GM19023 (cell line): ENCODE measurements around the gene PAIP2B.
"Not testable (repeated sequence)": the region's sequence is repeated elsewhere in the genome, so short reads cannot be mapped to it uniquely, and the experiment has no call there.

ENCODE experiments used
- ATAC-seq: cut with Tn5 transposase; IDR thresholded peaks from one replicate; pipeline ENCODE4 v1.9.1; 2021; ENCODE audit warnings: mild to moderate bottlenecking, moderate library complexity; ENCODE audit not compliant: unreplicated experiment

Gene PAIP2B

DNA sequence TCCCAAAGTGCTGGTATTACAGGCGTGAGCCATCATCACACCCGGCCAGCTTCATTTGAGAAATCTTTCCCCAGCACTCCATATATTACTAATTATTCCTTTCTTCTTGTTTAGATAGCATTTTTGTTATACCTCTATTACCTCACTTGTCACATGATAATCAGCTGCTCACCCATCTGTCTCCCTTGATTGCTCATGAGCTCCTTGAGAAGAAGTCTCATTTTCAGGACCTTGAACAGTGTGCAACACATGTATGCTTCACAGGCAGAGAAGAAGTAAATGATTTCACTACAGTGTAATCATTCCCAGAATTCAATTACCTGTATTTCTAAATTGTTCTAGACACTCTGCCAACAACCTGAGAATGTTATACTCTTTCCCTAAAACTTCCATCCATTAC is 6.2 kb downstream of the PAIP2B start:
- ATAC-seq, result no peak

DNA sequence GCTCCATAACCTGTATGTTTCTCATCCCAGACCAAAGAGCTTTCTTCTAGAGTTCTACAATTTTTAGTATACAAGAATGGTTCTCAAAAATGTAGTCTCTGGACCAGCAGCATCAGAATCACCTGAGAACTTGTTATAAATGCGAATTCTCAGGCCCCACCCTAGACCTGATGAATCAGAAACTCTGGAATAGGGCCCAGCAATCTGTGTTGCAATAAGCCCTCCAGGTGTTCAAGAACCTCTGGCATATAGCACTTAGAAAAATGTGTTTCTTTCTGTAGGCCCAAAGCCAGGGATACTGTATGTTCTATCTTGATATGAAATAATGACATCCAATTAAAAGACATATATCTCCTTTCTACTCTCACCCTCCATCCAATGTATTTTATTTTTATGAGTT is 10.4 kb downstream of the PAIP2B start:
- ATAC-seq, result no peak

DNA sequence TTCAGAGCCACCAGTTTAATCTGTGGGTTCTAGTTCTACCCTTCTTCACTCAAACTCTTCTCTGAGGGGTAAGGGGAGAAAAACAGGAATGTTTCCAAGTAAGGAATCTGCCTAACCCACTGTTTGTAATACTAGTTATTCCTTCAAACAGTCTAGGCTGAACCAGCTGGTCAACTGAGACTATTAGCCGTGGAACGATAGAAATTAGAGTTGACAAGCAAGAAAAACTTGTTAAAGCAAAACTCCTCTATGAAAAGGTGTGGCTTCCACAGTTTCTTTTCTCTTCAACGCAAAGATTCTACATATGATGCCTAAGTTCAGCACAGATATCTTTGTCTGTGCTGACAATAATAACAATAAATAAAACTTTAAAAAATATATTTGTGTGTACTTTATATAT is 11.5 kb downstream of the PAIP2B start:
- no peak for ATAC-seq

DNA sequence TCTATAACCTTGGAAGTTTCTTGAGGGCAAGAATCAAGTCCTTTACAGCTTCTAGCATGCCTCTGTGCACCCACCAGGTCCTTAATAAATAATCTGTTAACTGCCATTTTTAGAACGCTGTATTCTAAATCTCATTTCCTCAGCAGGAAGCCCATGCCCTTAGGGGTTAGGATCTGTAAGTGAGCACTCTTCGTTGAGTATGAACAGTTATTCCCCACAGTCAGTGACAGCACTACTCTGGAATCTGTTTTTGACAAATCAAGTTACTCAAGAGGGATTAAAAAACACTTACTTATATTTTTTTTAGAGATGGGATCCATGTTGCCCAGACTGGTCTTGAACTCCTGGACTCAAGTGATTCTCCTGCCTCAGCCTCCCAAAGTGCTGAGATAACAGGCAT is 14.6 kb downstream of the PAIP2B start:
- ATAC-seq, result no peak

DNA sequence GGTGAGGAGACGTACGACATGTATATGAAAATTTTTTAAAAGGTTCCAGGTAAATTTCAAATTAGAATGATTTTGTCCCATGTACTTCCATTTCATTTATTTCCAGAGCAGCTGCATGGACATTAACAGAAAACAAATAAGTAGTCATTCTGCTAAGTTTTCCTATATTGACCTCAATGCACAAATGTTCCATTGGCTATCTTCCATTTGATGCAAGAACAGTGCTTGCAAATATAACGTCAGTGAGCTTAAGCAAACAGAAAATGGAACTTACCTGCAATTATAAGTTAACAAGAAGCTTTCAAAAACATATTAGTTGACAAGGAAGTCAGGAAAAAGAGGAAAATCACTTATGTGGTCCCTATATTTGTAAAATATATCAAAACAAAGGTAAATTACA is 16.6 kb downstream of the PAIP2B start:
- ATAC-seq, result no peak

DNA sequence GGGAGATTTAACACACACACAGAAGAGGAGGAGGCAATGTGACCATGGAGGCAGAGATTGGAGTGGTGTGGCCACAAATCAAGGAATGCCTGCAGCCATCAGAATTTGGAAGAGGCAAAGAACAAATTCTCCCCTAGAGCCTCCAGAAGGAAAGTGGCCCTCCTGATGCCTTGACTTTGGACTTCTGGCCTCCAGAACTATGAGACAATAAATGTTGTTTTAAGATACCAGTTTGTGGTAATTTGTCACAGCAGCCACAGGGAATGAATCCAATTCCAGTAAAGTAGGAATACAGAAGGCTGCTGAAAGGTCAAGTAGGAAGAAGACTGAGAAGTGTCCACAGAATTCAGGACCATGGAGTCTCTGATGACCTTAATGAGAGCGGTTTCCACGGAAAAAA is 18.1 kb downstream of the PAIP2B start:
- no peak for ATAC-seq

DNA sequence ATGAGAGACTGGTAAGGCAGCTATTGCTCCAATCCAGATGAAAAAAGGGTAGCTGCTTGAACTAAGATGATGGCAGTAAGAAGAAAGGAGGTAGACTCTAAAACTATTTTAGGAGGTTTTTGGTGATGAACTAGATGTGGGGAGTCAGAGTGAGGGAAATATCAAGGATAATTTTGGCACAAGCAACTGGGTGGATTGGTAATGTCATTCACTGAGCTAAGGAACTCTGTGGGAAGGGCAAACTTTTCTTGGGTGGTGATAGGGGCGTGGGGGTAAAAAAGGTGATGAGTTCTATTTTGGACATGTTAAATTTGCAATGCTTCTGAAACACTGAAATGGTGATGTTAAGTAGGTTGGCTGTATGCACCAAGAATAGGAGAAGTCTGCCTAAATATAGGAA is 19.3 kb downstream of the PAIP2B start:
- ATAC-seq, result no peak

DNA sequence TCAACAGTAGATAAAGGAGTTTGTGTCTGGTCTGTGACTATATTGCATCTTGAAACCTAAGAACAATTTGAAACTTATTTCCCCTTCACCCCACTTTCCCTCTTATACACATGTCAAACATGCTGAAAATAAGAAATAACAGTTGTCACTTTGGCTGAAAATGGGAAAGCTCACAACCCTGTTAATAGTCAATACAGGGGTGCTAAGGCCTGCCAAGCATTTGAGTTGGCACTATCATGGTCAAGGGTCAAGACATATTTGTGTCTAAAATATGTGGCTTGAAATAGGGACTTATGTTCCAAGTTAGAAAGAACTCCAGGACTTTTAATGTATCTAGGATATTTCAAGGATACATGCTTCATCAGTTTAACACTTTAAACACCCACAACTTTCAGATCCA is 20.6 kb downstream of the PAIP2B start:
- ATAC-seq, result no peak

DNA sequence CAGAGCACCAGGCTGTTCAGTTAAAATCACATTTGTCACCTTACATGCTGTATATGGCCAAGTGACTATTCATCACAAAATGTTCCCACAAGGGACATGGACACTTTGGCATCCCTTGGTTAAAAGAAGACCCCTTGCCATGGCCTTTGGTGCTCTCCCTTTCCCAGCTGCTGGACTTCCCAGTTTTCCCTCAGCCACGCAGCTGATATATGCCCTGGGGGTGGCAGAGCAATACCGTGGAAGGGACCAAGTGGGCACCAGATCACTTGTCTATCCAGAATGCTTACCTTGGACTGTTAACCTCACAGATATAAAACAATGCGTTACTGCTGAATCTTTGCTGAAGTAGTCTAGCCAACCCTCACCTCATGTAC is 35.3 kb downstream of the PAIP2B start:
- no peak for ATAC-seq

DNA sequence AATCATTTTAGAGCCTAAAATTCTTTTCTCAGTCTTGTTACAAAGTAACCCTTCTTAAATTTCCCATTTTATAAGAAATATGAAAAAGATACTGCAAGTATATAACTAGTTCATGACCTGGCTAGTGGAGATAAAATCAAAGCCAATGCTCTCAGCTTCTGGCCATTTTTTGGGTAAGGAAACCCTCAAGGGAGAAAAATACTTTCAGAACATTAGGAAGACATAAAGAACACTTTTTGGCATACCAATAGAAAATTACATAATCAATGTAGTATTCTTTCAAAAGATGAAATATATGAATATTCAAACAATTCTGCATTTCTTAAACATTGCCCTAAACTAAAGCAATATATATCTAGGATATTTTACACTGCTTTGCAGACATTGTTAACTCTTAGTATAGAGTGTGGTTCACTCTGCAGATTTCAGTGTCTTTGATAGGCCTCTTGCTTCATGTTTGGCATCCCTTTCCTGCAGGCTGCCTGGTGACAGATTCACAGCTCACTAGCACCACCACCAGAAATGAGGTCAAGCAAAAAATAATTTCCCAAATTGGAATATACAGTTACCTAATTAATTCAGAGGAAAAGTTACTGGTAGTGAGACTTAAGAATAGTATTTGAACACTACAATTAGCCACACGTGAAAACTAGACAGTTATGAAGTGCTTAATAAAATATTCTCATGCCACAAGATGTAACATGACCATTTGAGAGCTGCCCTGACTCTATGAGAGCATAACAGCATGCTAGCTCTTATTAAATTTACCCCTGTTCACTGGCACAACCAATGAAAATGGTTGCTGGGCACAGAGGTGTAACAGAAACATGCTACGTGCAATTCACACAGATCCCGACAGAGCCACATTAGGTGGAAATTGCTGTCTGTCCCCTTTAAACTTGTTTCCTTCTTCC is 36.0 kb downstream of the PAIP2B start:
- ATAC-seq, result no peak

DNA sequence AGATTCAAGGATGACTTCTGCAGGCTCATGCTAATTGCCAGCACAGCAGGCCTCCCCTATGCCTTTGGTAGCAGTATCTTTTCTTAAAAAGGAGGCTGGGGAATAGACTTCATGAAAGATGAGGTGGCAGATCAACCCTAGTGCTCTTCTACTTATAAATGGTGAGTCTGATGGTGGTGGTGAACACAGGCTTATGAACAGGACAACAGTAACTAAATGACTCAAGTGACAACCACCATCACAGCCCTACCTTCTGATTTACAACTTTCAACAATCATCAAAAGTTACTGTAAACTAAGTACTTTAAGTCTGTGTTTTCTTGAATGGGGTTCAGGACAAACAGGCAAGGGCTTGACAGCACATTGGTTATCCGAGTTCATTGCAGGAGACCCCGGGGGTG is 39.3 kb downstream of the PAIP2B start:
- ATAC-seq, result no peak

DNA sequence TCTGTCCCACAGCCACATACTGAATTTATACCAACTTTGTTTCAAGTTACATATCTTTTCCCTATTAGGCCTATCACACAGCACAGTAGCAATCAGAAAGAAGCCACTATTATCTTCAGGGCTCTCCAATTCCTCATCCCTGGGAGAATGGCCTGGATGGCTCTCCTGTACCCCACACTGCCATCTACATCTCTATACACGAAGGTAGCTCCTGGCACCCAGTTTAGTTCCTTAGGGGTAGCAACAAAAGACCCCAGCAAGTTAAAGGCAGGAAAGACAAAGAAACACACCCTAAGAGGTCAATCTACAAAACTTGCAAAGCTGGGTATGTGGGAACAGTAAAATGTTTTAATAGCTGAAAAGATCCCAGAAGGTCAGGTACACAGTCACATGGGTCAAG is 39.9 kb downstream of the PAIP2B start:
- no peak for ATAC-seq

DNA sequence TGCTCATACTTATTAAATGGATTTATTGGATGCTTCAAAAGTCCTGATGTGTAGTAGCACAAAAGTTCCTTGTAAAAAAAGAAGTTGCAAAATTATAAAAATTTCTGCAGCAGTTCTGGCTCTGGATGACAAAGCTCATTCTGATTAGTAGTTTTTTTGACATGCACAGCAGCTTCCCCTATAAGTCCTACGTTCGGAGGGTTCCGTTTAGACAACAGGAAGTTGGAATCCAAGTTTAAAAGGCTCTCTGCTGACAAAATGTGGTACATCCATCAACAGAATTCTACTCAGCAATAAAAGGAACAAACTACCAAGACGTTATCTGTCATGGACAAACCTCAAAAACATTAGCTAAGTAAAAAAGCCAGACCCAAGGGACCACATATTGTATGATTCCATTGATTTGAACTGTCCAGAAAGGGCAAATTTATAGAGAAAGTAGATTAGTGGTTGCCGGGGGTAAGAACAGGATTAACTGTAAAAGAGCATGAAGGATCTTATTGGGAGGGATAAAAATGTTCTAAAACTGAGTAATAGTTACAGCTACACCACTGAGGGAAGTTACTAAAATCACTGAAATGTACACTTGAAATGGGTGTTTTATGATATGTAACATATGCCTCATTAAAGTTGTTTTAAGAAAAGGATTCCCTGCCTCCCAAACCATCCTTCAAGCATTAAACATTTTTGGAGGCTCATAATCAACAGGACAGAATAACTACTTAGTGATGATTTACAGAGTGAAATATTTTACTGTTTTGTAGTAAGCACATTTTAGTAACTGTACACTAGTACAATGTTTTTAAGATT is 43.4 kb downstream of the PAIP2B start:
- not testable (repeated sequence) for ATAC-seq

DNA sequence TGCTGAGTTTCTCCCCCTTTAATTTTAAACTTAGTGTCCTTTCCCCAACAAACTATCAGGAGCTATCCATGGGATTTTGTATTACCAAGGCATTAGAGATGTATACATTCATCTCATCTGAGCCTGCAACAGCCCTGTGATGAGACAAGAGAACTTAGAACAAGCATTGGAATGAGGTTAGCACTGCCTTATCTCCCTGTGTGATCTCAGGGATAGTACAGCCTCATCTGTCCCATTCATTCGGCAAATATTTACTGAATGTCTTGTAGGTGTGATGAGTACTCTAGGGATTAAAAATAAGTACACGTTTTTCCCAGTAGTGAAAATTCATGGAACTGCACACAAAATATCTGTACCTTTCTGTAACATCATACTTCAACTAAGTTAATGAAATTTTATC is 45.6 kb downstream of the PAIP2B start:
- no peak for ATAC-seq

DNA sequence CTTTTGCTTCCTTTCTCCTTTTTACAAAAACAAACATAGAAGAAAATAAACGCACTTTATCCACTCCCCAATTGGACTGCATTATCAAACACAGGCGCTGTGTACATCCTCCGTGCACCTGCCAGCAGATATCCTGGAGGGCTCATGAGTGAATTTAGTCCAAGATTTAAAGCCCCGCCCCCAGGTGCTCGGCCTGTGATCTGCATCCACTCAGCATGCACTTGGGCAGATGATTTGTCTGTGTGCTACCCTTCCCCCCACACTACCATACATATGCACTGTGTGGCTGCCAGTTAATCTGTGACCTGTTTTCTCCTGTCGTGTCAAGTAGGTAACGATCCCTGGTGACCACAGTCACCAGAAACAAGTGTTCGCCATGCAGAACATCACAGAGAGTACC is 48.1 kb downstream of the PAIP2B start:
- not testable (repeated sequence) for ATAC-seq

DNA sequence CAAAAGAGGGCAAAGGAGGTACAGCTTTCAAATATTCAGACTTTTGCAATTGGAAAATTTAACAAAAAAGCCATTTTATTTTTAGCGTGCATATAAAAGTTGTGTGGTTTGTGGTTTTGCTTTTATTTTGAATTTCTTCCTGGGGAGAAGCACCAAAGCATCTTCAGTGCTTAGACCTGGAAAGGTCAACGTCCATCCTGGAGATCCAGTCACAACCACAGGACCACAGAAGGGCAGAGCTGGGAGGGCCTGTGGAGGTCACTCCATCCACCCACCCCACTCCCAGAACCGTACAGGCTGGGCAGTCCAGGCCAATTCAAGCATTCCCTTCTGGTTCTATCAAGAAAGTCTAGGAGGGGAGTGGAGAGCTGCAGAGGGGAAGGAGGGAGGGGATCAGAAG is 52.7 kb downstream of the PAIP2B start:
- ATAC-seq, result no peak

DNA sequence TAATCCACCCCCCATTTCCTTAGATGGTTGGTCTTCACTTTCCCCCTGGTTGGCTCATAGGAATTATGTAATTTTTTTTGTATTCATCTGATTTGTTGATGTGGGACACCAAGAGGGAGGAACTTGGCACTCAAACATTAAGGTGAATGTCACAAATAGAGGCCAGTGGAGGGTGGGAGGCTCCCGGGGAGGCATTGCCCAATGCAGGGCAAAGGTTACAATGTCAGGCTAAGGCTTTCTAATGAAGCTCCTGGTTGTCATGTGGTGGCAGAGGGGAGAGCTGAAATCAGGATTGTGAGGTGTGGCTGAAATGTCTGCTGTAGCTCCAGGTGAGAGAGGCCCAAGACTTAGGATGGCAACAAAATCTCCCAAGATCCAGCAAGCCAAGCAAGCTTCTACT is 53.8 kb downstream of the PAIP2B start:
- no peak for ATAC-seq

DNA sequence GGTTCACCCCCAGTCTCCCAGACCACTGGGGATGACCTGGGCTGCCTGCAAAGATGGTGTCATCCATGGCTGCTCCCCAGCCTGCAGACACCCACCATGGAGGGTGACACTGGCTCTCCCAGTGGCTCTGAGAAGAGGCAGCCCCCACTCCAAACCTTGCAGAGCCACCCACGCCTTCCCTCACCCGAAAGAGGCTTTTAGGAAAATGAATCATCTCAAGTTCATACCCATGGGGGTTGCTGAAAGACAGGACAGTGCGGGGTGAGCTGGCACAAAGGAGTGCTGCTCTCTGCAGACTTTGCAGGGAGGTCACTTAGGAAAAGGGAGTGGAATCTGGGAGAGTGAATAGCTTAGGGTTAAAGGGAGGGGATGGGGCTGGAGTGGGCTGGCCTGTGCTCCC is 60.1 kb downstream of the PAIP2B start:
- ATAC-seq, result no peak

DNA sequence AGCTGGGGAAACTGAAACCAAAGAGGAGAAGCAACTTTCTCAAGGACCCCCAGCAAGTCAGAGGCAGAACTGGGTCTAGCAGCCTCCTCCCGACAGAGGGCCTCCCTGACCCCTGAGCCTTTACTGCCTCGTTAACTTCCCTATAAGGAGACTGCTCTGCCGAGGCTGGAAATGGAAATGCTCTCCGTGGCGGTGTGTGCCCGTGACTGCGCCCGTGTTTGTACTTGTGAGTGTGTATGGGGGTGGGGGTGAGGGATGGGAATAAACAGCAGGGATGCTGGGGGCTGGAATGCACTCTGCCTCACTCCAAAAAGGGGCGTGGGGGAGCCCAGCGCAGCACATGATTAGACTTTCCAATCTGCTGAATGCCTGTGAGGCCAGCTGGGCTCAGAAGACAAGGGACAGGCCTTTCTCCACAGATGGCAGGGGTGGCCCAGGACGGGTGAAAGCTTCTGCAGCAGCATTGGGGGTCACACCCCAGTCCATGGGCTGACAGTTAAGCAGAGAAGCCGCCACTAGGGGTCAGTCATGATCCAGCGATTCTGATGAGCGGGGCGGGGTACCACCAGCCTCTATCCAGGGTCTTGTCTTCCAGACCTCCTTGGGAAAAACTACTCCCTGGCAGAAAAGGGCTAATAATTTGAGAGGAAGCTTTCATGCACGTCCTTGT is 69.6 kb downstream of the PAIP2B start:
- no peak for ATAC-seq

DNA sequence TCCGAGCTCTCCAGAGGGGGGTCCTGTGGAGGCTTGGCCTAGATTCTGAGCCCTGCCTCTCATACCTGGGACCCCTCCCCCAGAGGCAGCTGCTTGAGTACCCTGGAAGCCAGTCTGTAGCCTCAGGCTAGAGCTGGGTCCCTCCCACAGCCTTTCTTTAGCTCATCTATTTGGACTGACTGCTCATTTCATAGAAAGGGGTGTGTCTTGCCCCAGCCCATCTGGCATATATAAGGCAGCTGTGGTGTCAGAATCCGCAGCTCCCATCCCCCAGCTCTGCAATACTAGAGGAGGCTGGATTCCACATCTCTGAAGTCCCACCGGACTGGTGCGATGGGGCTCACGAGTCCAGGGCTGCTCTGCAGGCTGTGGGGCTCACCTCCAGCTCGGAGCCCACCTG is 70.3 kb downstream of the PAIP2B start:
- ATAC-seq, result no peak

DNA sequence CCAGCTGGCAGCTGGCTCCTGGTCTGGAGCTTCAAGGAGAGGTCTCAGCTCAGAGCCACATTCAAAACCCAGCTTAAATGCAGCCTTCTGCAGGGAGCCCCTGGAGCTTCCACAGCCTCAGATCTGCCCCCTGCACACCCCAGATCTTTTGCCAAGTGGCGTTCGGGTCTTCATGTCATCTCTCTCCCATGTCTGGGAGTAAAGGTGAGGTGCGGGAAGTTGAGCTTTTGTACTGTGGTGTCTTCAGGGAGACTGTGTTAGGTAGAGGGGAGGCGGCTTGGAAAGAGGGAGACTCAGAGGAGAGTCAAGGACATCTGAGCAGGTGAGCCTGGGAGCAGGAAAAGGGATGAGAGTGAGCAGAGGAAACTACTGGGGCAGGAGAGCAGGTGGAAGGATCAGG is 71.1 kb downstream of the PAIP2B start:
- no peak for ATAC-seq

DNA sequence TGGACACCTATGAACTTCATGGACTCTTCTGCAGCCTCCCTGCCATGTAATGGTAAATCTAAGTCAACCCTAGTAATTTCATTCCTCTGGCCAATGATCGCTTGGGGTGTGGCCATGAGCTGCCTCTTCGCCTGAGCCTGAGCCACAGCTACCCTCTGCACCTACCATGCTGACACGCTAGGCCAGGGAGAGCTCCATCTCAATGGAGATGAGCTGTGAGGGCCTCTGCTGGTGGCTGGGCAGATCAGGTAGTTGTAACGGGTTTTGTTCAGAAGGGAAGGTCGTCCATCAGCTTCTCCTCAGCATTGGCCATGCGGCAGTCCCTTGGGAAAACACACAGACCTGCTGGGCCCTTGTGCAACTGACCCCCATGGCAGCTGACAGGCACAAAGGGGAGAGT is 72.1 kb downstream of the PAIP2B start:
- peak; percentile 73 for ATAC-seq
